BE2C (cell line): ENCODE measurements around the gene PIEZO1.
"Not testable (repeated sequence)": the region's sequence is repeated elsewhere in the genome, so short reads cannot be mapped to it uniquely, and the experiment has no call there.

Experiments
- DNase-seq: peaks from one replicate; pipeline ENCODE4 v3.0.0-alpha.2; 2020
- H3K27me3 ChIP-seq: fragments of 250-450 bp; sonication (Bioruptor Pico); 2 replicates; pipeline ENCODE4 v1.5.1; 2020; ENCODE audit warnings: mild to moderate bottlenecking
- H3K36me3 ChIP-seq: fragments of 250-450 bp; sonication (Bioruptor Pico); 2 replicates; pipeline ENCODE4 v1.5.1; 2020; ENCODE audit warnings: mild to moderate bottlenecking
- H3K4me1 ChIP-seq: fragments of 250-450 bp; sonication (Bioruptor Pico); 2 replicates; pipeline ENCODE4 v1.5.1; 2020
- H3K4me3 ChIP-seq: 2 replicates; pipeline ENCODE4 v1.5.1; 2011; ENCODE audit warnings: low read depth, low read length
- H3K9me3 ChIP-seq: fragments of 250-450 bp; sonication (Bioruptor Pico); 2 replicates; pipeline ENCODE4 v1.5.1; 2020
- TF ChIP-seq, protein P1 (sequence below): IDR thresholded peaks from 2 replicates; pipeline ENCODE4 v1.5.1; 2012; ENCODE audit warnings: mild to moderate bottlenecking, low read depth, low read length

The PIEZO1 gene

DNA sequence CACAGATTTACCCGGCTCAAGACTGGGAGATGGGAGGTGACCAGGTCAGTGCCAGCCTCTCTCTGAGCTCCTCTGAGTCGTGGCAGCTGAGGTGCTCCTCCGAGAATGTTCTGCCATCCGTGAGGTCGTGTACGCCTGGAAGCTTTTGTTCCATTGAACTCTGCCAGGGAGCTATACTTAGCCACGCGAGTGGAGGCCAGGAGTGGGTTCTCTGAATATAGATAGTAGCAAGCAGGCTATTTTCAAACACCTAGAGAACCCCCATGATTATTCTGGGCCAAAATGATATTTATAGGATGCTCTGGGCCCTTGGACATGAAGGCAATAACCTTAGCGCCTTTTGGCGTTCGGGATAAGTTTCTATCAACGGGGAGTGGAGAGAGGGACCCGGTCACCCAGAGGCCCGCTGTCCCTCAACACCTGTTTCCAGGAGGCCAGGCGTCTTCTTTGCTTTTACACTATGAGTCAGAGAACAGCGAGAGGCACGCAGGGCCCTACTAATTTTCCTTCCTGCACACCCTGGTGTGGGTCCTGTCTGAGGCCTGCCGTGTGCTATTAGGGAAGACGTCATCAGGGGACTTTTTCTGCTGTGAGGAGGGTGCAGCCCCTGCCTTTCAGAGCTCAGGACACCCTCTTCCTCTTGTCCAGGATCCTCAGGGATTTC is 111.2 kb downstream of the PIEZO1 start:
- no peaks in the 10 kb centered on the region; the same call in 1 of the 2 replicates for H3K4me1 ChIP-seq
- H3K9me3 ChIP-seq, result no peaks in the 10 kb centered on the region; the same call in 1 of the 2 replicates
- DNase-seq, result no peak
- H3K27me3 ChIP-seq, result peaks cover 17% of the 10 kb centered on the region
- H3K36me3 ChIP-seq, result no peaks in the 10 kb centered on the region
- TF ChIP-seq, protein P1, sequence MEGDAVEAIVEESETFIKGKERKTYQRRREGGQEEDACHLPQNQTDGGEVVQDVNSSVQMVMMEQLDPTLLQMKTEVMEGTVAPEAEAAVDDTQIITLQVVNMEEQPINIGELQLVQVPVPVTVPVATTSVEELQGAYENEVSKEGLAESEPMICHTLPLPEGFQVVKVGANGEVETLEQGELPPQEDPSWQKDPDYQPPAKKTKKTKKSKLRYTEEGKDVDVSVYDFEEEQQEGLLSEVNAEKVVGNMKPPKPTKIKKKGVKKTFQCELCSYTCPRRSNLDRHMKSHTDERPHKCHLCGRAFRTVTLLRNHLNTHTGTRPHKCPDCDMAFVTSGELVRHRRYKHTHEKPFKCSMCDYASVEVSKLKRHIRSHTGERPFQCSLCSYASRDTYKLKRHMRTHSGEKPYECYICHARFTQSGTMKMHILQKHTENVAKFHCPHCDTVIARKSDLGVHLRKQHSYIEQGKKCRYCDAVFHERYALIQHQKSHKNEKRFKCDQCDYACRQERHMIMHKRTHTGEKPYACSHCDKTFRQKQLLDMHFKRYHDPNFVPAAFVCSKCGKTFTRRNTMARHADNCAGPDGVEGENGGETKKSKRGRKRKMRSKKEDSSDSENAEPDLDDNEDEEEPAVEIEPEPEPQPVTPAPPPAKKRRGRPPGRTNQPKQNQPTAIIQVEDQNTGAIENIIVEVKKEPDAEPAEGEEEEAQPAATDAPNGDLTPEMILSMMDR, result no peak
- H3K4me3 ChIP-seq, result no peak overlapping the region

DNA sequence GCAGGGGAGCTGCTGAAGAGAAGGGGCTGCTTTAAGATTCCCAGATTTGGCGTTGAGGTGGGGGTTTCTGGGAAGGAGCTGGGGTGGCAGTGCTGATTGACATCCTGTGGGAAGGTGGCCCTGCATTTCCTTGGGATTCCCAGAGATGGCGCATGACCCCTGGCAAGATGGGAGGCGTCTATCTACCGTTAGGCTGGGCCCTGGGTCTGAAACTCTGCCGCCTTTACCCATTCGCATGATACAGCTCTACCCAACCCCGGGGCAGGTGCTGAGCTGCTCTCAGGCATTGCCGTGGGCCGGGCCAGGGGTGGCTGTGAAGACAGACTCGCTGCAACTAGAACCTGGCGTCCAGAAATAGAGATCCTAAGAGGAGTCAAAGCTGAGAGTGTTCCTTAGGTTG is 112.2 kb downstream of the PIEZO1 start:
- TF ChIP-seq, protein P1, result peak; percentile 59
- Histone ChIP-seq H3K9me3 (no peaks in the 10 kb centered on the region; the same call in 1 of the 2 replicates), H3K4me1 (no peaks in the 10 kb centered on the region; the same call in 1 of the 2 replicates), H3K36me3 (no peaks in the 10 kb centered on the region), H3K4me3 (no peak overlapping the region), H3K27me3 (peaks cover 6% of the 10 kb centered on the region)
- peak; percentile 54 for DNase-seq

DNA sequence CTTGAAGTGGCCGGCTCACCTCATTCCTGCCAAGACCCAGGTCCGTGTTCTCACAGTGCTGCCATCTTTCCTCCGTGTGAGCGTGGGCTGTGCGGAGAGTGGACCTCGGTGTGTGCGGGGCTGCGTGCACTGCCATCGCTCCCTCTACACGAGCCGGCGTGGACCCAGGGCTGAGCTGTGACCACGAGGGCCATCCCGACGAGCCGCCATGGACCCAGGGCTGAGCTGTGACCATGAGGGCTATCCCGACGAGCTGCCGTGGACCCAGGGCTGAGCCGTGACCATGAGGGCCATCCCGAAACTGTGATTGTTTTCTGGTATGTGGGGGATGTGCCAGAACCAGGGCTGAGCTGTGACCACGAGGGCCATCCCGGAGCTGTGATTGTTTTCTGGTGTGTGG is 113.2 kb downstream of the PIEZO1 start:
- TF ChIP-seq, protein P1, result no peak
- Histone ChIP-seq H3K4me1 (no peaks in the 10 kb centered on the region), H3K9me3 (no peaks in the 10 kb centered on the region), H3K36me3 (no peaks in the 10 kb centered on the region), H3K4me3 (no peak overlapping the region), H3K27me3 (no peaks in the 10 kb centered on the region)
- no peak for DNase-seq

DNA sequence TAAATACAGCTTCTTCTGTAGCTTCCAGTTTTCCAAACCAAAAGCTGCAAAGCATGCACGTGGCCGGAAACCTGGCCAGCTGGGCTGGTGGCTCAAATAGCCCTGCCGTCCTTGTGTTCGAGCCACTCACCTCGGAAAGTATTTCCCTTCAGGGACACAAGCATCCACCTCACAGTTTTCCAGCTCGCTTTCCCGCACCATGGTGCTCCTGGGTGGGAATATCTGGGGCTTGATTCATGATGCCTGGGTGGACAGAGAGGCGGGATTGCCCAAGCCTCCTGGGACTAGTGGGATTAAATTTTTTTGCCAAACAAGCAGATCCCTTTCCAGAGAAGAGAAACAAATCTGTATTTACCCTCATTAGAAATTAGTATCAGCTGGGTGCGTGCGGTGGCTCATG is 115.0 kb downstream of the PIEZO1 start:
- Histone ChIP-seq H3K4me1 (no peaks in the 10 kb centered on the region), H3K4me3 (no peak overlapping the region), H3K36me3 (no peaks in the 10 kb centered on the region), H3K9me3 (no peaks in the 10 kb centered on the region), H3K27me3 (no peaks in the 10 kb centered on the region)
- TF ChIP-seq, protein P1, result no peak
- no peak for DNase-seq

DNA sequence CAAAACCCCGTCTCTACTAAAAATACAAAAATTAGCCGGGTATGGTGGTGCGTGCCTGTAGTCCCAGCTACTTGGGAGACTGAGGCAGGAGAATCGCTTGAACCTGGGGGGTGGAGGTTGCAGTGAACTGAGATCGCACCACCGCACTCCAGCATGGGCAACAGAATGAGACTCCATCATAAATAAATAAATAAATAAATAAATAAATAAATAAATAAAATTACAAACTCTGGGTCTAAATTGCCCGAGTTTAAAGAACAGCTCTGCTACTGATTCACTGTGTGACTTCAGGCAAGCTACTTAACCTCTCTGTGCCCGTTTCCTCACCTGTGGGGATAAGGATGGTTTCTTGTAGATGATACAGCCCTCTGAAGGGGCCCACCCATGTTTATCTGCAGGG is 115.5 kb downstream of the PIEZO1 start:
- not testable (repeated sequence) for H3K36me3 ChIP-seq, H3K9me3 ChIP-seq, H3K4me3 ChIP-seq, H3K27me3 ChIP-seq, H3K4me1 ChIP-seq, DNase-seq

DNA sequence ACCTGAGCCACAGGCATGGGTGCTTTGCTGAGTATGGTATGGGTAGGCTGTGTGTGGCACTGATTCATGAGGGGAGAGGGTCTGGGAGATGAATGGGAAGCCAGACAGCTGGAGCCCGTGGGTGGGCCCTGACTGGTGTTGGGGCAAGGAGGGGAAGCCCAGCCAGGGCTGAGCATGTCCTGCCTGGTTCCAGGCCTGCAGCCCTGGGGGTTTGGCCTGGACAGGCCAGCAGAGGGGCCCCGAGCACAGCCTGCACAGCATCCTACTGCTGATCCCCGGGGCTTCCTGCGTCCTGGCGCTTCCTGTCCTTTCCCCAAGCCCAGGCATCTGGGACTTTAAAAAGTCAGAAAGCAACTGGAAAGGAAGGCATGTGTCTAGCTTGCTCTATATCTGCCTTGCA is 117.6 kb downstream of the PIEZO1 start:
- H3K4me3 ChIP-seq, result no peak overlapping the region
- no peak for DNase-seq
- no peaks in the 10 kb centered on the region for H3K27me3 ChIP-seq

More for the DNA sequence above, 117.6 kb downstream of the PIEZO1 start:
- Histone ChIP-seq H3K4me1 (no peaks in the 10 kb centered on the region; the same call in 1 of the 2 replicates), H3K9me3 (no peaks in the 10 kb centered on the region), H3K36me3 (no peaks in the 10 kb centered on the region)
- TF ChIP-seq, protein P1, result peak; percentile 29
